NCI-H2107 treated with DMSO at 0.1 percent for 48 hours (cell line): ENCODE measurements around the gene RPUSD4.

Source experiments
- DNase-seq: peaks from one replicate; lab custom pipeline; 2025; ENCODE audit not compliant: unreplicated experiment; lab: John Stamatoyannopoulos, UW

RPUSD4 gene

GRCh38 chr11:126214441-126214840, 3.0 kb upstream of the RPUSD4 start:
- no peak for DNase-seq

- DNase-seq: no peak
Measured at GRCh38 chr11:126212089-126212660, 725 bp upstream of the RPUSD4 start.

- no peak for DNase-seq
Measured at GRCh38 chr11:126210871-126211235, 597 bp downstream of the RPUSD4 start.

GRCh38 chr11:126207896-126208295, 3.6 kb downstream of the RPUSD4 start:
- DNase-seq: no peak

- no peak for DNase-seq
Measured at GRCh38 chr11:126205359-126205758, 6.1 kb downstream of the RPUSD4 start.

GRCh38 chr11:126202646-126203359, 8.6 kb downstream of the RPUSD4 start:
- DNase-seq: no peak

- no peak for DNase-seq
Measured at GRCh38 chr11:126198648-126199047, 12.8 kb downstream of the RPUSD4 start.

- no peak for DNase-seq
Measured at GRCh38 chr11:126197277-126197939, 14.0 kb downstream of the RPUSD4 start.

- no peak for DNase-seq
Measured at GRCh38 chr11:126195119-126195518, 16.3 kb downstream of the RPUSD4 start.

- peak; percentile 52 for DNase-seq
Measured at GRCh38 chr11:126194121-126194543, 17.3 kb downstream of the RPUSD4 start.

- DNase-seq: no peak
Measured at GRCh38 chr11:126193038-126193478, 18.4 kb downstream of the RPUSD4 start.

GRCh38 chr11:126192361-126192760, 19.1 kb downstream of the RPUSD4 start:
- no peak for DNase-seq

- no peak for DNase-seq
Measured at GRCh38 chr11:126191379-126192073, 19.9 kb downstream of the RPUSD4 start.

GRCh38 chr11:126190792-126191191, 20.7 kb downstream of the RPUSD4 start:
- no peak for DNase-seq

- no peak for DNase-seq
Measured at GRCh38 chr11:126189109-126189929, 22.1 kb downstream of the RPUSD4 start.

GRCh38 chr11:126188332-126189108, 22.9 kb downstream of the RPUSD4 start:
- no peak for DNase-seq

GRCh38 chr11:126186708-126187529, 24.5 kb downstream of the RPUSD4 start:
- peak; percentile 31 for DNase-seq

GRCh38 chr11:126186025-126186698, 25.3 kb downstream of the RPUSD4 start:
- no peak for DNase-seq
